ENCODE results near the gene MAP3K20.

DNA sequence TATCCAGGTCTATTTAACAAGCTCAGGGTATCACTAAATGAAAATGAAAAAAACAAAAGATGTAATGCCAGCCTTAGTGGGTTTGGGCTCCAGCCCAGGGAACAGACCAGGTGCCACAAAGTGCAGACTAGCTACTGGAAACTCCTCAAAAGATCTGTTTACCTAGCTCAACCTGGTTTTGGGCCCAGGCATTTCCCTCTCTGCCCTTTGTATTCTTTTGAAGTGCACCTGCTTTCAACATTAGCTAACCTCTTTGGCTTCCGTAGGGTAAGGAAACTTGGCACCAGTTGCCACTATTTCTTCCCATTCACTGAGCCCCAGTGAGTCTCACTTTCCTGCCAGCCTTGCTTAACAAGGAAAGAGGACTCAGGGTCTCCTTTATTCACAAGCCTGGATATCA, 155.4 kb downstream of the MAP3K20 start:
- TF ChIP-seq TAF1 (IDR thresholded peaks at IDR 0.05; ENCODE audit: borderline replicate concordance, low read depth, low read length) (no peak), POLR2AphosphoS5 (IDR thresholded peaks at IDR 0.05; ENCODE audit: low read depth, low read length) (no peak), POLR2A (IDR thresholded peaks at IDR 0.05; ENCODE audit: low read depth, low read length) (no peak)
